ENCODE measurements around the gene FOXL2NB.

DNA sequence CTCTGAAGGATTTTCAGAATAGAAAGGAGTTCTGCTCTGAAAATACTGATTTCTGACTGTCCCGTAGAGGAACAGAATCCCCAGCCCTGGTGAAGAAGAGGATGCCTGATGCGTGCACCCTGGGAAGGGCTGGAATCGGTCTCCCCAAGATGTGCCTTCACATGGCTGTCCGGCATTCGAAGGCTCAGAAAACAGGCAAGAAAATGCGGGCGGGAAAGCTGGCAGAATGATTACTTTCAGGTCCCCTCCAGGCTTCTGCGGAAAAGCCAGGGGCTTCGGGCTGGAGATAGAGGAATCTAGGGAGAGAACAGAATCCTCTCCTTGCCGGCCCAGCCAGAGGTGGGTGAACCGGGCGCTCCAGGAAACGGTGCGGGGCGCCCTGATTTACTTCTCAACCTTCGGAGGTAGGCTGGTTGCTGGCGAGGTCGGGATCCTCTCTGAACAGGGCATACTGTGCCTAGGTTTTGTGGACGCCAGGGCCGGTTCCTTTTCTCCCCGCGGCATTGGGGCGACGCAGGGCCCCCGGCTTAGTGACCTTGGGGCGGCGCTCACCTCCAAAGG lies 2.5 kb downstream of the FOXL2NB start:
- TF ChIP-seq, protein P1, sequence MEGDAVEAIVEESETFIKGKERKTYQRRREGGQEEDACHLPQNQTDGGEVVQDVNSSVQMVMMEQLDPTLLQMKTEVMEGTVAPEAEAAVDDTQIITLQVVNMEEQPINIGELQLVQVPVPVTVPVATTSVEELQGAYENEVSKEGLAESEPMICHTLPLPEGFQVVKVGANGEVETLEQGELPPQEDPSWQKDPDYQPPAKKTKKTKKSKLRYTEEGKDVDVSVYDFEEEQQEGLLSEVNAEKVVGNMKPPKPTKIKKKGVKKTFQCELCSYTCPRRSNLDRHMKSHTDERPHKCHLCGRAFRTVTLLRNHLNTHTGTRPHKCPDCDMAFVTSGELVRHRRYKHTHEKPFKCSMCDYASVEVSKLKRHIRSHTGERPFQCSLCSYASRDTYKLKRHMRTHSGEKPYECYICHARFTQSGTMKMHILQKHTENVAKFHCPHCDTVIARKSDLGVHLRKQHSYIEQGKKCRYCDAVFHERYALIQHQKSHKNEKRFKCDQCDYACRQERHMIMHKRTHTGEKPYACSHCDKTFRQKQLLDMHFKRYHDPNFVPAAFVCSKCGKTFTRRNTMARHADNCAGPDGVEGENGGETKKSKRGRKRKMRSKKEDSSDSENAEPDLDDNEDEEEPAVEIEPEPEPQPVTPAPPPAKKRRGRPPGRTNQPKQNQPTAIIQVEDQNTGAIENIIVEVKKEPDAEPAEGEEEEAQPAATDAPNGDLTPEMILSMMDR (conservative IDR thresholded peaks at IDR 0.05; ENCODE audit: low read length): no peak
- no peak for TF ChIP-seq EZH2phosphoT487 (IDR thresholded peaks at IDR 0.05; ENCODE audit: borderline replicate concordance, low read depth, low read length)

Data from OCI-LY7 (cell line).